Keratinocyte (primary cell): ENCODE measurements around the gene MAPRE2. TPM values are rescaled to one million over a fixed set of nuclear protein-coding genes. Genes with fewer than 3 reads are reported as not detected.

Source experiments
- DNase-seq: peaks from one replicate; pipeline ENCODE4 v3.0.0-alpha.2; 2011; ENCODE audit warnings: low read depth, missing footprints, low spot score
- FAIRE-seq: peaks from 2 replicates; lab custom pipeline; 2011; peaks lifted over from hg19 to GRCh38; lab: Jason Lieb, UNC
- H2AFZ ChIP-seq: 2 replicates; pipeline ENCODE4 v1.6.0; 2012; ENCODE audit warnings: low read length, control low read depth, inconsistent platforms; ENCODE audit not compliant: control insufficient read depth
- H3K27ac ChIP-seq: 2 replicates; pipeline ENCODE4 v1.5.1; 2011; ENCODE audit warnings: low read length; ENCODE audit not compliant: control insufficient read depth, insufficient read depth
- H3K27me3 ChIP-seq: 3 replicates; pipeline ENCODE4 v1.6.0; 2011; ENCODE audit warnings: low read length; ENCODE audit not compliant: control insufficient read depth, insufficient read depth; ENCODE audit errors: extremely low read depth
- H3K36me3 ChIP-seq, 2 experiments: 2 replicates in 1 of 2; 3 replicates in 1 of 2; pipeline ENCODE4 v1.5.1; 2011; ENCODE audit warnings: low read length in 2 of 2, mild to moderate bottlenecking in 1 of 2; ENCODE audit not compliant: control insufficient read depth in 2 of 2, insufficient read depth in 2 of 2; ENCODE audit errors: extremely low read depth in 1 of 2
- H3K4me1 ChIP-seq: 3 replicates; pipeline ENCODE4 v1.5.1; 2011; ENCODE audit warnings: low read length; ENCODE audit not compliant: control insufficient read depth, insufficient read depth; ENCODE audit errors: extremely low read depth
- H3K4me2 ChIP-seq: 3 replicates; pipeline ENCODE4 v1.6.0; 2011; ENCODE audit warnings: low read depth, low read length; ENCODE audit not compliant: control insufficient read depth, insufficient read depth; ENCODE audit errors: extremely low read depth
- H3K4me3 ChIP-seq, 3 experiments: fragments of 200-600 bp in 1 of 3; sonication (generic) in 1 of 3; 2 replicates in 2 of 3; 3 replicates in 1 of 3; pipeline ENCODE4 v1.5.1; 2011 to 2016; ENCODE audit warnings: low read length in 3 of 3, mild to moderate bottlenecking in 3 of 3, control low read depth in 2 of 3, inconsistent platforms in 1 of 3, low read depth in 1 of 3, mixed read lengths in 1 of 3, mixed run types in 1 of 3, moderate library complexity in 1 of 3; ENCODE audit not compliant: control insufficient read depth in 2 of 3, insufficient read depth in 2 of 3; ENCODE audit errors: extremely low read depth in 1 of 3
- H3K79me2 ChIP-seq: 2 replicates; pipeline ENCODE4 v1.6.0; 2012; ENCODE audit warnings: low read length; ENCODE audit not compliant: control insufficient read depth, insufficient read depth
- H3K9ac ChIP-seq: 3 replicates; pipeline ENCODE4 v1.6.0; 2011; ENCODE audit warnings: low read length; ENCODE audit not compliant: control insufficient read depth, insufficient read depth; ENCODE audit errors: extremely low read depth
- H3K9me1 ChIP-seq: 3 replicates; pipeline ENCODE4 v1.6.0; 2011; ENCODE audit warnings: low read length; ENCODE audit not compliant: control insufficient read depth, insufficient read depth; ENCODE audit errors: extremely low read depth
- H3K9me3 ChIP-seq: 2 replicates; pipeline ENCODE4 v1.5.1; 2012; ENCODE audit warnings: low read depth, low read length; ENCODE audit not compliant: control insufficient read depth
- H4K20me1 ChIP-seq: 3 replicates; pipeline ENCODE4 v1.6.0; 2011; ENCODE audit warnings: low read length; ENCODE audit not compliant: control insufficient read depth, insufficient read depth; ENCODE audit errors: extremely low read depth
- CTCF ChIP-seq, 3 experiments: IDR thresholded peaks in 1 of 3; conservative IDR thresholded peaks in 1 of 3; optimal IDR thresholded peaks in 1 of 3; 2 replicates in 2 of 3; 3 replicates in 1 of 3; pipeline versions ENCODE3 to v1.5.1; 2011; ENCODE audit warnings: low read length in 3 of 3, mild to moderate bottlenecking in 3 of 3, moderate library complexity in 2 of 3, control low read depth in 1 of 3, inconsistent platforms in 1 of 3; ENCODE audit not compliant: insufficient read depth in 2 of 3; ENCODE audit errors: extremely low read depth in 1 of 3
- EZH2 ChIP-seq: IDR thresholded peaks from one replicate; pipeline ENCODE4 v1.6.1; 2012; ENCODE audit warnings: inconsistent platforms, mild to moderate bottlenecking, low read length, moderate library complexity
- dilution Hi-C: fragments of 300-500 bp; cut with MboI; formaldehyde crosslinking; loops from one replicate; pipeline ENCODE4 v1.7.0; 2020; ENCODE audit warnings: low sequenced_read_pairs; ENCODE audit not compliant: extremely low pct_ligation_motif_present
- polyA plus RNA-seq, 5 experiments: library from polyadenylated mRNA; depleted of rRNA in 3 of 5; stranded (reverse) in 3 of 5; stranded (forward) in 1 of 5; unstranded in 1 of 5; fragments of >200 nt; gene quantifications; 1 replicate in 1 of 5; 2 replicates in 3 of 5; 3 replicates in 1 of 5; pipeline versions ENCODE4 v1.2.1 to v1.2.3, GENCODE V29; 2011 to 2012; ENCODE audit warnings: missing spikeins in 2 of 5, low read depth in 1 of 5, low replicate concordance in 1 of 5

The MAPRE2 gene
- polyA plus RNA-seq, 1 donor (not counting 4 experiments of a cell fraction or from before 2014, with no cell fraction given): 14.2 TPM

- Histone ChIP-seq H3K27me3 (no peaks in the 10 kb centered on the region), H3K9me1 (no peaks in the 10 kb centered on the region), H3K4me3 (no peak overlapping the region), H3K9me3 (no peaks in the 10 kb centered on the region), H3K27ac (no peak overlapping the region), H2AFZ (no peak overlapping the region), H3K9ac (no peak overlapping the region), H3K36me3 (no peaks in the 10 kb centered on the region), H3K4me1 (no peaks in the 10 kb centered on the region), H3K79me2 (no peaks in the 10 kb centered on the region), H4K20me1 (no peaks in the 10 kb centered on the region), H3K4me2 (no peak overlapping the region)
- dilution Hi-C loops: no loop called here
- TF ChIP-seq CTCF (optimal IDR thresholded peaks at IDR 0.05 in 1 of 3, IDR thresholded peaks at IDR 0.05 in 1 of 3, conservative IDR thresholded peaks at IDR 0.05 in 1 of 3; ENCODE audit: extremely low read depth in 1 of 3, insufficient read depth in 2 of 3, low read length in 3 of 3) (no peak), EZH2 (no peak)
- FAIRE-seq (no peak), DNase-seq (no peak)
Observed at GRCh38 chr18:35138773-35139172, 97.6 kb downstream of the MAPRE2 start.

GRCh38 chr18:35139517-35139916 is 98.3 kb downstream of the MAPRE2 start:
- Histone ChIP-seq H3K27me3 (no peaks in the 10 kb centered on the region), H3K27ac (no peak overlapping the region), H4K20me1 (no peaks in the 10 kb centered on the region), H3K9me3 (no peaks in the 10 kb centered on the region), H3K4me2 (no peak overlapping the region), H2AFZ (no peak overlapping the region), H3K9ac (no peak overlapping the region), H3K9me1 (no peaks in the 10 kb centered on the region), H3K36me3 (no peaks in the 10 kb centered on the region), H3K79me2 (no peaks in the 10 kb centered on the region), H3K4me3 (no peak overlapping the region), H3K4me1 (no peaks in the 10 kb centered on the region)
- dilution Hi-C loops: no loop called here
- TF ChIP-seq EZH2 (no peak), CTCF (optimal IDR thresholded peaks at IDR 0.05 in 1 of 3, IDR thresholded peaks at IDR 0.05 in 1 of 3, conservative IDR thresholded peaks at IDR 0.05 in 1 of 3; ENCODE audit: extremely low read depth in 1 of 3, insufficient read depth in 2 of 3, low read length in 3 of 3) (no peak)
- FAIRE-seq (no peak), DNase-seq (no peak)
